ENCODE data around the gene HNRNPA3.
A peak's percentile ranks its signal among the peaks of the same experiment; 100 is the strongest.

The HNRNPA3 gene

DNA sequence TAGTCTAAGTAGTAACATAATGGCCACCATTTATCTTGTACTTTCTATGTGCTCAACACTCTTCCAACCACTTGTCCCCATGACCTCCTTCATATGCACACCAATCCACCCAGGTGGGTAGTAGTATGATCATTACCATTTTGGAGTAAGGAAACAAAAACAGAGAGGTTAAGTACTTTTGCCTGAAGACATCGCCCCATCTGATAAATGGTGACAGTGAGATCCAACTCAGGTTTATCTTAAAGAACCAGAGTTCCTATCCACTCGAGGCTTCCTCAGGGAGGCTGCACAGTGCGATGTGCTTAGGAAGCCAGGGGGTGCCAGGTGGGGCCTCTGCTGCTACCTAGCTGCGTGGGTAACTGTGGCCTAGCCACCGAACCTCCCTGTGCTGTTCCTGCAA is 37.9 kb downstream of the HNRNPA3 start:
- Histone ChIP-seq H3K36me3 (ENCODE audit: insufficient read depth, low read length) (peaks cover 44% of the 10 kb centered on the region), H2AFZ (ENCODE audit: low read depth, low read length) (no peak overlapping the region), H3K4me2 (ENCODE audit: insufficient read depth, low read length) (no peak overlapping the region), H4K20me1 (ENCODE audit: insufficient read depth, low read length) (peaks cover 87% of the 10 kb centered on the region), H3K27ac (ENCODE audit: low read length) (no peak overlapping the region), H3K9ac (ENCODE audit: low read depth, low read length) (no peak overlapping the region), H3K9me3 (ENCODE audit: insufficient read depth, low read length, severe bottlenecking) (no peaks in the 10 kb centered on the region), H3K79me2 (ENCODE audit: insufficient read depth, low read length) (peaks cover 98% of the 10 kb centered on the region), H3K27me3 (ENCODE audit: insufficient read depth, low read length, poor library complexity) (no peaks in the 10 kb centered on the region), H3K4me1 (ENCODE audit: insufficient read depth, low read length) (peaks cover 14% of the 10 kb centered on the region), H3K4me3 (ENCODE audit: low read depth in 1 of 2, low read length in 2 of 2) (no peak overlapping the region)
- no peak for DNase-seq
- ATAC-seq (ENCODE audit: insufficient read depth, low read depth) = no peak
- no peak for TF ChIP-seq CTCF (IDR thresholded peaks at IDR 0.05; ENCODE audit: borderline replicate concordance, extremely low read depth, low read length, poor library complexity, severe bottlenecking)
- no peak for TF ChIP-seq EZH2 (IDR thresholded peaks at IDR 0.05; ENCODE audit: borderline replicate concordance, low read depth, low read length, severe bottlenecking)

GRCh38 chr2:177251165-177251542 is 38.6 kb downstream of the HNRNPA3 start:
- DNase-seq = no peak
- TF ChIP-seq CTCF (IDR thresholded peaks at IDR 0.05; ENCODE audit: borderline replicate concordance, extremely low read depth, low read length, poor library complexity, severe bottlenecking) (no peak), EZH2 (IDR thresholded peaks at IDR 0.05; ENCODE audit: borderline replicate concordance, low read depth, low read length, severe bottlenecking) (no peak)
- H2AFZ ChIP-seq (ENCODE audit: low read depth, low read length) = no peak overlapping the region
- ATAC-seq (ENCODE audit: insufficient read depth, low read depth) = no peak
- no peaks in the 10 kb centered on the region for H3K27me3 ChIP-seq (ENCODE audit: insufficient read depth, low read length, poor library complexity)
- H3K36me3 ChIP-seq (ENCODE audit: insufficient read depth, low read length) = peaks cover 41% of the 10 kb centered on the region
- H3K4me2 ChIP-seq (ENCODE audit: insufficient read depth, low read length) = no peak overlapping the region
- H3K9me3 ChIP-seq (ENCODE audit: insufficient read depth, low read length, severe bottlenecking) = no peaks in the 10 kb centered on the region
- H3K79me2 ChIP-seq (ENCODE audit: insufficient read depth, low read length) = peaks cover 99% of the 10 kb centered on the region
- H3K27ac ChIP-seq (ENCODE audit: low read length) = peak overlapping the region; percentile 38; the same call in 1 of the 2 replicates
- H3K4me3 ChIP-seq (ENCODE audit: low read depth in 1 of 2, low read length in 2 of 2) = no peak overlapping the region
- H3K9ac ChIP-seq (ENCODE audit: low read depth, low read length) = no peak overlapping the region
- peaks cover 12% of the 10 kb centered on the region for H3K4me1 ChIP-seq (ENCODE audit: insufficient read depth, low read length)
- peaks cover 89% of the 10 kb centered on the region for H4K20me1 ChIP-seq (ENCODE audit: insufficient read depth, low read length)

DNA sequence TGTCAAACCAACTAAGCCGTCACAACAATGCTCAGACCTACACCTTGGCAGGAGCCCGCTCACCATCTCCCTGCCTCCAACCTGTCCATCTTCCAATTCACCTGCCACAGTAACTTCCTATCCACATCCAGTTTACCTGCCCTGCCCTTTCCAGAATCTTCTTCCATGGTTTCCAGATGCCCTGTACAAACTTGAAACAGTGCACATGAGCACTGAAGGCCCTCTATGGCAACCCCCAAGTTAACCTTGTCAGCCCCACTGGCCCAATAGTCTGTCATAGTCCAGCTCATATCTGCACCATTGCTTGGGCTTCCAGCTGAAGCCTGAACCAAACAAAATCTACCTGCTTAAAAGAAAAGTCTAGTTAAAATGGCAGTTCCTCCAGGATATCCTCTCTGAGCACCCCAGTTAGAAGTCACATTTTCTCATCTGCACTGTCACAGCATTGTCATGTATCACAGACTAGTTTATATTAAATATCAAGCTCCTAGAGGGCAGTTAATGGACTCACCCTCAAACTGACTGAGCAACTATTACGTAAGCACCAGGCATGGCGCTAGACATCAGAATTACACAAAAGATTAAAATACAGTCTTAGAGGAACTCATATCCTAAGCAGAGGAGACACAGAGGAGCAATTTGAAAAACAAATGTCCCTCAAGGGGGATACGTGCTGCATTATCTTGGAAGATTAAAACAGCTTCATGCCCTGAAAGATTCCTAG is 40.4 kb downstream of the HNRNPA3 start:
- H4K20me1 ChIP-seq (ENCODE audit: insufficient read depth, low read length) = peaks cover 93% of the 10 kb centered on the region
- H3K4me3 ChIP-seq (ENCODE audit: low read depth in 1 of 2, low read length in 2 of 2) = no peak overlapping the region
- H3K9ac ChIP-seq (ENCODE audit: low read depth, low read length) = no peak overlapping the region
- TF ChIP-seq EZH2 (IDR thresholded peaks at IDR 0.05; ENCODE audit: borderline replicate concordance, low read depth, low read length, severe bottlenecking) = no peak
- no peak for TF ChIP-seq CTCF (IDR thresholded peaks at IDR 0.05; ENCODE audit: borderline replicate concordance, extremely low read depth, low read length, poor library complexity, severe bottlenecking)
- peak overlapping the region; percentile 14; the same call in 1 of the 2 replicates for H3K27ac ChIP-seq (ENCODE audit: low read length)
- H3K27me3 ChIP-seq (ENCODE audit: insufficient read depth, low read length, poor library complexity) = no peaks in the 10 kb centered on the region
- H3K36me3 ChIP-seq (ENCODE audit: insufficient read depth, low read length) = peaks cover 55% of the 10 kb centered on the region
- H3K79me2 ChIP-seq (ENCODE audit: insufficient read depth, low read length) = peaks cover 99% of the 10 kb centered on the region
- peaks cover 24% of the 10 kb centered on the region for H3K4me1 ChIP-seq (ENCODE audit: insufficient read depth, low read length)
- H3K4me2 ChIP-seq (ENCODE audit: insufficient read depth, low read length) = no peak overlapping the region
- ATAC-seq (ENCODE audit: insufficient read depth, low read depth) (no peak), DNase-seq (no peak)
- H2AFZ ChIP-seq (ENCODE audit: low read depth, low read length) = no peak overlapping the region
- H3K9me3 ChIP-seq (ENCODE audit: insufficient read depth, low read length, severe bottlenecking) = no peaks in the 10 kb centered on the region

All from DND-41 (cell line).